ENCODE measurements around the gene PBX1.

GRCh38 chr1:164609089-164609488 lies 50.1 kb downstream of the PBX1 start:
- TF ChIP-seq CTCF (conservative IDR thresholded peaks at IDR 0.05; ENCODE audit: low read depth, low read length) (no peak), RAD21 (IDR thresholded peaks at IDR 0.05; ENCODE audit: low read length) (no peak), USF2 (IDR thresholded peaks at IDR 0.05; ENCODE audit: low read depth, low read length) (no peak), RFX5 (IDR thresholded peaks at IDR 0.05; ENCODE audit: low read depth, low read length) (no peak), MAFK (IDR thresholded peaks at IDR 0.05; ENCODE audit: low read depth, low read length) (no peak), POLR2A (IDR thresholded peaks at IDR 0.05; ENCODE audit: low read depth, low read length) (no peak), SMC3 (IDR thresholded peaks at IDR 0.05; ENCODE audit: low read depth, low read length) (no peak), MXI1 (IDR thresholded peaks at IDR 0.05; ENCODE audit: borderline replicate concordance, low read depth, low read length) (no peak), RCOR1 (IDR thresholded peaks at IDR 0.05; ENCODE audit: insufficient replicate concordance, low read length) (no peak)
